ENCODE data around the gene SNRPD3. TPM values are rescaled to one million over a fixed set of nuclear protein-coding genes. Genes with fewer than 3 reads are reported as not detected.
"Not testable (repeated sequence)": the region's sequence is repeated elsewhere in the genome, so short reads cannot be mapped to it uniquely, and the experiment has no call there.

Gene SNRPD3
- total RNA-seq, 4 donors from 2014 or later = 21.3 to 127 (median 93.8) TPM

GRCh38 chr22:24523873-24524272 is 31.9 kb upstream of the SNRPD3 start:
- in situ Hi-C loops (cut with MboI; ENCODE audit: low pct_ligation_motif_present in 1 of 4, low pct_unique_long_range_greater_than_20kb in 1 of 4, low sequenced_read_pairs in 3 of 4) (loop anchor here in 3 of 4 donors (5.0 to 10.0 kb wide), 4 partner anchors 99 to 199 kb away; partner anchors contain the start of gene ADORA2A (in 1 of the 3)), intact Hi-C loops (cut with DNase I; ENCODE audit: low total_unique reads) (loop anchor here (10.0 kb wide), 2 partner anchors 189 to 231 kb away; no protein-coding TSS in a partner anchor)
- TF ChIP-seq CTCF (IDR thresholded peaks at IDR 0.05) (no peak), POLR2A (IDR thresholded peaks at IDR 0.05) (no peak), POLR2AphosphoS5 (IDR thresholded peaks at IDR 0.05) (no peak)
- H3K9me3 ChIP-seq = no peaks in the 10 kb centered on the region
- DNase-seq = no peak
- H3K4me3 ChIP-seq = no peak overlapping the region
- no peaks in the 10 kb centered on the region for H3K27me3 ChIP-seq
- H3K4me1 ChIP-seq = peaks cover 0 to 11% (median 2%) of the 10 kb centered on the region in 4 donors
- WGBS, 2 donors (ENCODE audit: low coverage in 1 of 2) = 72 to 83% methylated on average over 1 to 2 of the region's 2 CpGs
- no peak overlapping the region for H3K27ac ChIP-seq
- no peaks in the 10 kb centered on the region for H3K36me3 ChIP-seq

GRCh38 chr22:24525416-24526037 is 30.3 kb upstream of the SNRPD3 start:
- Histone ChIP-seq H3K4me1 (peaks cover 0 to 11% (median 2%) of the 10 kb centered on the region in 4 donors), H3K4me3 (no peak overlapping the region), H3K27ac (no peak overlapping the region), H3K27me3 (no peaks in the 10 kb centered on the region), H3K9me3 (no peaks in the 10 kb centered on the region), H3K36me3 (no peaks in the 10 kb centered on the region)
- 0 to 4% methylated on average over 1 to 12 of the region's 12 CpGs for WGBS, 2 donors (ENCODE audit: low coverage in 1 of 2)
- in situ Hi-C loops (cut with MboI; ENCODE audit: low pct_ligation_motif_present in 1 of 4, low pct_unique_long_range_greater_than_20kb in 1 of 4, low sequenced_read_pairs in 3 of 4) = loop anchor here in 2 of 4 donors (10.0 kb wide), 3 partner anchors 101 to 201 kb away; partner anchors contain the start of gene ADORA2A (in 1 of the 2)
- peak; percentile 82 for DNase-seq
- intact Hi-C loops (cut with DNase I; ENCODE audit: low total_unique reads) = loop anchor here (10.0 kb wide), 2 partner anchors 191 to 229 kb away; no protein-coding TSS in a partner anchor
- no peak for TF ChIP-seq EP300 (IDR thresholded peaks at IDR 0.05; ENCODE audit: low read depth)
- TF ChIP-seq POLR2AphosphoS5 (IDR thresholded peaks at IDR 0.05) = peak in 2 of 3 donors; percentile 45 to 47
- TF ChIP-seq CTCF (IDR thresholded peaks at IDR 0.05) = peak; percentile 83 to 89 (median 87)
- TF ChIP-seq POLR2A (IDR thresholded peaks at IDR 0.05) = no peak

- Histone ChIP-seq H3K27ac (no peak overlapping the region), H3K36me3 (no peaks in the 10 kb centered on the region), H3K4me1 (peaks cover 0 to 11% (median 2%) of the 10 kb centered on the region in 4 donors), H3K9me3 (no peaks in the 10 kb centered on the region), H3K27me3 (no peaks in the 10 kb centered on the region), H3K4me3 (no peak overlapping the region)
- intact Hi-C loops (cut with DNase I; ENCODE audit: low total_unique reads) (loop anchor here (10.0 kb wide), 2 partner anchors 191 to 229 kb away; no protein-coding TSS in a partner anchor), in situ Hi-C loops (cut with MboI; ENCODE audit: low pct_ligation_motif_present in 1 of 4, low pct_unique_long_range_greater_than_20kb in 1 of 4, low sequenced_read_pairs in 3 of 4) (loop anchor here in 2 of 4 donors (10.0 kb wide), 3 partner anchors 101 to 201 kb away; partner anchors contain the start of gene ADORA2A (in 1 of the 2))
- TF ChIP-seq EP300 (IDR thresholded peaks at IDR 0.05; ENCODE audit: low read depth) = no peak
- TF ChIP-seq CTCF (IDR thresholded peaks at IDR 0.05) = no peak
- no peak for TF ChIP-seq POLR2A (IDR thresholded peaks at IDR 0.05)
- no peak for TF ChIP-seq POLR2AphosphoS5 (IDR thresholded peaks at IDR 0.05)
- WGBS, 2 donors (ENCODE audit: low coverage in 1 of 2) = 100% methylated on average over 2 of the region's 2 CpGs; no CpG with 5 or more reads in 1 of the 2 donors
- DNase-seq = no peak
Observed at GRCh38 chr22:24526191-24526590, 29.6 kb upstream of the SNRPD3 start.

DNA sequence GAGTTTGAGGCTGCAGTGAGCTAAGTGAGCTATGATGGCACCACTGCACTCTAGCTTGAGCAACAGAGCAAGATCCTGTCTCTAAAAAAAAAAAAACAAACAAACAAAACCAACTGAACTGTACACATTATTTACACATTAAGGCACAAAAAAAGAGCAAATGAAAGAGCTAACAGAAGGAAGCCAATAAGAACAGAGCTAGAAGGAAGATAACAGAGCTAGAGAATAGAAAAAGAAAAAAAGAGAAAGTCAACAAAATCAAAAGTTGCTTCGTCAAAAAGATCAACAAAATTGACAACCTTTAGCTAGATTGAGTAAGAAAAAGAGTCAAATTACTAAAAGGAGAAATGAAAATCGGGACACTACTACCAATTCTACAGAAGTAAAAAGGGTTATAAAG is 25.9 kb upstream of the SNRPD3 start:
- no peaks in the 10 kb centered on the region for H3K27me3 ChIP-seq
- 49 to 73% methylated on average over 2 of the region's 2 CpGs for WGBS, 2 donors (ENCODE audit: low coverage in 1 of 2)
- no peaks in the 10 kb centered on the region for H3K9me3 ChIP-seq
- no peak overlapping the region for H3K4me3 ChIP-seq
- in situ Hi-C loops (cut with MboI; ENCODE audit: low pct_ligation_motif_present in 1 of 4, low pct_unique_long_range_greater_than_20kb in 1 of 4, low sequenced_read_pairs in 3 of 4) (loop anchor here in 2 of 4 donors (10.0 kb wide), 3 partner anchors 105 to 205 kb away; partner anchors contain the start of gene ADORA2A (in 1 of the 2)), intact Hi-C loops (cut with DNase I; ENCODE audit: low total_unique reads) (loop anchor here (10.0 kb wide), 2 partner anchors 195 to 225 kb away; no protein-coding TSS in a partner anchor)
- no peaks in the 10 kb centered on the region for H3K36me3 ChIP-seq
- TF ChIP-seq CTCF (IDR thresholded peaks at IDR 0.05) (no peak), POLR2A (IDR thresholded peaks at IDR 0.05) (no peak), POLR2AphosphoS5 (IDR thresholded peaks at IDR 0.05) (no peak), EP300 (IDR thresholded peaks at IDR 0.05; ENCODE audit: low read depth) (no peak)
- DNase-seq = no peak
- H3K27ac ChIP-seq = no peak overlapping the region
- peaks cover 0 to 7% (median 2%) of the 10 kb centered on the region in 4 donors for H3K4me1 ChIP-seq

GRCh38 chr22:24530968-24531367 is 24.8 kb upstream of the SNRPD3 start:
- H3K4me3 ChIP-seq; H3K36me3 ChIP-seq; H3K9me3 ChIP-seq; H3K27me3 ChIP-seq; in situ Hi-C loops (cut with MboI; ENCODE audit: low pct_ligation_motif_present in 1 of 4, low pct_unique_long_range_greater_than_20kb in 1 of 4, low sequenced_read_pairs in 3 of 4); H3K27ac ChIP-seq; H3K4me1 ChIP-seq; intact Hi-C loops (cut with DNase I; ENCODE audit: low total_unique reads); DNase-seq: not testable (repeated sequence)
- WGBS, 2 donors (ENCODE audit: low coverage in 1 of 2) = 70% methylated on average over 3 of the region's 3 CpGs; no CpG with 5 or more reads in 1 of the 2 donors

All from transverse colon (tissue), 4 donors.